Measurements from ENCODE around the gene LRRC59.

- TF ChIP-seq CTCF (IDR thresholded peaks at IDR 0.05) (no peak), POLR2A (IDR thresholded peaks at IDR 0.05) (no peak)
Measured at GRCh38 chr17:50372222-50372757, 25.0 kb downstream of the LRRC59 start.
